GOT3 (cell line): Measurements from ENCODE around the gene MIA3.
A peak's percentile ranks its signal among the peaks of the same experiment; 100 is the strongest.
"Not testable (repeated sequence)": the region's sequence is repeated elsewhere in the genome, so short reads cannot be mapped to it uniquely, and the experiment has no call there.

ENCODE experiments used
- DNase-seq: peaks from one replicate; lab custom pipeline; 2025; ENCODE audit warnings: mixed read lengths; lab: John Stamatoyannopoulos, UW

The MIA3 gene, protein sequence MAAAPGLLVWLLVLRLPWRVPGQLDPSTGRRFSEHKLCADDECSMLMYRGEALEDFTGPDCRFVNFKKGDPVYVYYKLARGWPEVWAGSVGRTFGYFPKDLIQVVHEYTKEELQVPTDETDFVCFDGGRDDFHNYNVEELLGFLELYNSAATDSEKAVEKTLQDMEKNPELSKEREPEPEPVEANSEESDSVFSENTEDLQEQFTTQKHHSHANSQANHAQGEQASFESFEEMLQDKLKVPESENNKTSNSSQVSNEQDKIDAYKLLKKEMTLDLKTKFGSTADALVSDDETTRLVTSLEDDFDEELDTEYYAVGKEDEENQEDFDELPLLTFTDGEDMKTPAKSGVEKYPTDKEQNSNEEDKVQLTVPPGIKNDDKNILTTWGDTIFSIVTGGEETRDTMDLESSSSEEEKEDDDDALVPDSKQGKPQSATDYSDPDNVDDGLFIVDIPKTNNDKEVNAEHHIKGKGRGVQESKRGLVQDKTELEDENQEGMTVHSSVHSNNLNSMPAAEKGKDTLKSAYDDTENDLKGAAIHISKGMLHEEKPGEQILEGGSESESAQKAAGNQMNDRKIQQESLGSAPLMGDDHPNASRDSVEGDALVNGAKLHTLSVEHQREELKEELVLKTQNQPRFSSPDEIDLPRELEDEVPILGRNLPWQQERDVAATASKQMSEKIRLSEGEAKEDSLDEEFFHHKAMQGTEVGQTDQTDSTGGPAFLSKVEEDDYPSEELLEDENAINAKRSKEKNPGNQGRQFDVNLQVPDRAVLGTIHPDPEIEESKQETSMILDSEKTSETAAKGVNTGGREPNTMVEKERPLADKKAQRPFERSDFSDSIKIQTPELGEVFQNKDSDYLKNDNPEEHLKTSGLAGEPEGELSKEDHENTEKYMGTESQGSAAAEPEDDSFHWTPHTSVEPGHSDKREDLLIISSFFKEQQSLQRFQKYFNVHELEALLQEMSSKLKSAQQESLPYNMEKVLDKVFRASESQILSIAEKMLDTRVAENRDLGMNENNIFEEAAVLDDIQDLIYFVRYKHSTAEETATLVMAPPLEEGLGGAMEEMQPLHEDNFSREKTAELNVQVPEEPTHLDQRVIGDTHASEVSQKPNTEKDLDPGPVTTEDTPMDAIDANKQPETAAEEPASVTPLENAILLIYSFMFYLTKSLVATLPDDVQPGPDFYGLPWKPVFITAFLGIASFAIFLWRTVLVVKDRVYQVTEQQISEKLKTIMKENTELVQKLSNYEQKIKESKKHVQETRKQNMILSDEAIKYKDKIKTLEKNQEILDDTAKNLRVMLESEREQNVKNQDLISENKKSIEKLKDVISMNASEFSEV (N-terminal part only)

GRCh38 chr1:222618001-222618879 is at the start of gene MIA3:
Gene MIA3, plus strand, starts transcription at chr1:222618097. Its CDS starts 14 bp downstream, at chr1:222618111.
- peak; percentile 49 for DNase-seq

DNA sequence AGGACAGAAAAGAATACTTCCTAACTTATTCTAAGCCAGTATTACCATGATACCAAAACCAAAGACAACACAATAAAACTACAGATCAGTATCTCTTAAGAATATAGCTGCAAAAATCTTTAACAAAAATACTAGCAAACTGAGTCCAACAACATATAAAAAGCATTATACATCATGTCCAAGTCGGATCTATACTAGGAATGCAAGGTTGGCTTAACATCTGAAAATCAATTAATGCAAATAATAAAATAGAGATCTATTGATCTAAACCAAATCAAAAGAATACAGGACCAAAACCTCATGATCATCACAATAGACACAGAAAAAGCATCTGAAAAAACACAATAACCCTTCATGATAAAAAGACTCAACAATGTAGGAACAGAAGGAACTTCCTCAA is 47.1 kb upstream of the MIA3 start:
- no peak for DNase-seq

DNA sequence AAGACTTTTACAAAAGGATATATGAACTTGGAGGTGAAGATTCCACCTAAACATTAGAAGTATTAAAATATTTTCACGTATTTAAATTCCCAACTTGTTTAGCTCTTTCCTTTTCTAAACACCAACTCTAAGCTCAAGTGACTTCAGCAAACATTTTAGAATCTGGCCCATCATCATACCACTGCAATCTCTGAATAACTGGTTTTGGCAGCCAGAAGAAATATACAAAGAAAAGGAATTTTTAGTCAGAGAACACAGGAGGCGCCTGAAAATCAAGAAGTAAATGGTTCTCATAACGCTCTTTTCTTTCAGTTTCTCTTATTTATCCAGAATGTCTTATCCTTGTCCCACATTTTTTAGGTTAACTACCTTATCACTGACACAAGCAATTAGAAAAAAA is 38.6 kb upstream of the MIA3 start:
- no peak for DNase-seq

GRCh38 chr1:222582099-222582774 is 35.7 kb upstream of the MIA3 start:
- no peak for DNase-seq

DNA sequence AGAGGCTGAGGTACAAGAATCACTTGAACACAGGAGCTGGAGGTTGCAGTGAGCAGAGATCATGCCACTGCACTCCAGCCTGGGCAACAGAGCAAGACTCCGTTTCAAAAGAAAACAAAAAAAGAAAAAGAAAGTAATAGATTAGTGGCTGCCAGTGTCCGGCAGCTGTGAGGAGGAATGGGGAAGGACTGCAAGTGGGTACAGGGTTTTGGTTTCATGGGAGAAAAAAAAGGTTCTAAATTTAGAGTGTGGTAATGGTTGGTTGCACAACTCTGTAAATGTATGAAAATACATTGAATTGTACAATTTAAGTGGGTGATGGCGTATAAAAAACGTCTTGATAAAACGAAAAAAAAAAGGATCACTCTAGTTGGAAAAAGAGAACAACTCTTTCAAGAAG is 34.8 kb upstream of the MIA3 start:
- no peak for DNase-seq

- no peak for DNase-seq
Measured at GRCh38 chr1:222586842-222587241, 31.1 kb upstream of the MIA3 start.

DNA sequence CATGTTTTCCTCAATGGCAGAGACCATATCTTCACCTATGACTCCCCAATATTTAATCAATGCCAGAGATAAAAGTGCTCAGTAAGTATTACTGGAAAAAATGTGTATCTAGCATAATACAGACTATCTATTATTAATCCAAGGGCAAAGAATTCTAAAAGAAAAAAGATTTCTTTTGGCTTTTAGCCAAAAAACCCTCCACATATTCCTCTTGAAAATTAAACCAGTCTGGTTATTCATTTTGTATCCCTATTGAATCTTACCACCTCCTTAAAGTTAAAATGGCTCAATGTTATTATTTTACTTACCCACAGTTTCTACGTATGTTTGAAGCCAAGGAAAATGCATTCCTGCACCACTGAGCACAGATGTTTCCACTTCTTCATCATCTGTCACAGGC is 29.8 kb upstream of the MIA3 start:
- no peak for DNase-seq

- peak; percentile 37 for DNase-seq
Measured at GRCh38 chr1:222589462-222590302, 28.2 kb upstream of the MIA3 start, which contains the start of gene TAF1A. Gene TAF1A, minus strand, starts transcription at chr1:222589933.

DNA sequence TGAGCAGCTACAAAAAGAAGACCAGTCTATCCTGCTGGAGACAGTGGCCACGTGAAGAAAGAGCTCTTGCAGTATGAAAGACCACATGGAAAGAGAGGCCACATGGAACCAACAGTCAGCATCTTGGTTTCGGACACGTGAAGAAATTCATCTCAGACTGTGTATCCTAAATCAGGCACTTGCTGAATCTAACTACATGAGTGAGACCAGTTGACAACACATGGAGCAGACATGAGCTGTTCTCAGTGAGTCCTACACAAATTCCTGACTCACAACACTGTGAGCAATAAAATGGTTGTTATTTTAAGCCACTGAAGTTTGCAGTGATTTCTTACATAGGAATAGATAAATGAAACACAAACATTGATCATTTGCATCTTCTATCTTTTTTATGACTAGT is 25.7 kb upstream of the MIA3 start:
- DNase-seq = no peak

DNA sequence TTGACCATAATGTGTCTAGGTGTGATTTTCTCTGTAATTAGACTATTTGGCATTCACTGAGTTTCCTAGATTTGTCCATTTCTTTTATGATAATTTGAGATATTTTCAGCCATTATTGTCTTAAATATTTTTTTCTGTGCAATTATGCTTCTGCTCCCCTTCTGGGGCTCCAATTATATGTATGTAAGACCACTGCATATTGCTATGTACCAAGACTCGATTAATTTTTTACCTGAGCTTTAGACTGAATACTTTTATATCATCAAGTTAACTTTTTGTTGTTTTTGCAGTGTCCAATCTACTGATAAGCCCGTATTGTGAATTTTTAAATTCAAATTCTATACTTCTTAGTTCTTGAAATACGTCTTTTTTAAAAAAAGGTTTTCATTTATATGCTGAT is 23.1 kb upstream of the MIA3 start:
- no peak for DNase-seq

DNA sequence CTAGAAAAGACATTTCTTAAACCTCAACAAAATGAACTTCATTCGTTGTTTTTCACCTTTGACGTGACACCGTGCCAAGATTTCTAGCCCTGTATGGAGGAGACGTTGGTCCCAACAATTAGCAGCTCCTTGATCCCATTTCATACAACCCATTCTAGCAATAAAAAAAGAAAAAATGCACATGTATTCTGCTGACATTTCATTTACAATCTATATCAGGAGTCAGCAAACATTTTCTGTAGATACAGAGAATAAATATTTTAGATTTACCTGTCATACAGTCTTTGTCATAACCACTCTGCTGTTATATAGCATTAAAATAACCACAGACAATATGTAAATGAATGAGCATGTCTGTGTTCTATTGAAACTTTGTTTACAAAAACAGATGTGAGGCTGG is 21.2 kb upstream of the MIA3 start:
- DNase-seq = no peak

DNA sequence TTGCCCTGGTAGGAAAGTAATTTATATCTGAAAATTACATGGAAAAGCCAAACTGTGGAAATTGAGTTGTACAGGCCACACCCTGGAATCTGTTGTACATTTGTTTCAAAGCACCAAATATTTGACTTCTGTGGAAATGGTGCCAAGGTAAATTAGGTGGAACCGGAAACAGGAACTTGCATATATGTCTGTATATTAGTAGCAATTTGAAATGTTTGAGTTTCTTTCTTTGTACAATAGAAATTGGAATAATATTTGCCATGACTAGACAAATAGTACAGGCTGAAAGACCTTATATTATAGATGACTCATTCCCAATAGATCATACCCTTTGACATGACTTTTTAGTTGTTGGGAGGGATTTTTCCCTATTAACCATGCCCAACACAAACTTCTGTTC is 17.6 kb upstream of the MIA3 start:
- no peak for DNase-seq

DNA sequence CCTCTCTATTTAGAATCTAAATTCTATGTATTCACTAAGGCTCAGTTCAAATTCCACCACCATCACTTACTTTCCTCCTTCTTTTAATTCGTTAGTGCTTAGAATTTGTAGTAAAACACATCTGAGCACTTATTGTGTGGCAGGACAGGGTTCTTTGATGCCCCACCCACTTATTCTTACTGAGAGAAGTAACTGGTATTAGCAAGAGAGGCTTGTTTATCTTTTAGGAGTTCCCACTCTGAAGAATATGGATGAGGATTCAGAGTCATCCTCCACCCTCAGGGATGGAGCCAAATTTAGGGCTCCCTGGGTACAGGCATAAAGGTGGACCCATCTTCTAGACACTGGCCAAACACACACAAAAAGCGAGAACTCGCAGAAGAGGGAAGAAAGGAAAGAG is 16.6 kb upstream of the MIA3 start:
- no peak for DNase-seq

GRCh38 chr1:222606757-222607156 is 11.1 kb upstream of the MIA3 start:
- no peak for DNase-seq

DNA sequence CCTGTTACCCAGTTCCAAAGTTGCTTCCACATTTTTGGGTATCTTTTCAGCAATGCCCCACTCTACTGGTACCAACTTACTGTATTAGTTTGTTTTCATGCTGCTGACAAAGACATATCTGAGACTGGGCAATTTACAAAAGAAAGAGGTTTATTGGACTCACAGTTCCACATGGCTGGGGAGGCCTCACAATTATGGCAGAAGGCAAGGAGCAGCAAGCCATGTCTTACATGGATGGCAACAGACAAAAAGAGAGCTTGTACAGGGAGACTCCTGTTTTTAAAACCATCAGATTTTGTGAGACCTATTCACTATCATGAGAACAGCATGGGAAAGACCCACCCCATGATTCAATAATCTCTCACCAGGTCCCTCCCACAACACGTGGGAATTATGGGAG is 8.8 kb upstream of the MIA3 start:
- DNase-seq = not testable (repeated sequence)

DNA sequence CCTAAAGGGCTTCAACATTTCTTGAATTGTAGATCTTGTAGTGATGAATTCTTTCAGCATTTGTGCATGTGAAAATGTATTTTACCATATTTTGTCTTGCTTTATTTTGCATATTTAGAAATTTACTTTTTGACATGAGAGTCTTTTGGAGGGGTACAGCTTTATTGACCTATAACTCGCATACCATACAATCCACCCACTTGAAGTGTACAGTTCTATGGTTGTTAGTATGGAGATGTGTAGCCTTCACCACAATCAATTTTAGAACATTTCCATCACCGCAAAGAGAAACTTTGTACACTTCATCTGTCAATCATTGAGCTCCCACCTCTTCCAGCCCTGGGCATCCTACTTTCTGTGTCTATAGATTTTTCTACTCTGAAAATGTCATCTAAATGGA is 7.2 kb upstream of the MIA3 start:
- no peak for DNase-seq

DNA sequence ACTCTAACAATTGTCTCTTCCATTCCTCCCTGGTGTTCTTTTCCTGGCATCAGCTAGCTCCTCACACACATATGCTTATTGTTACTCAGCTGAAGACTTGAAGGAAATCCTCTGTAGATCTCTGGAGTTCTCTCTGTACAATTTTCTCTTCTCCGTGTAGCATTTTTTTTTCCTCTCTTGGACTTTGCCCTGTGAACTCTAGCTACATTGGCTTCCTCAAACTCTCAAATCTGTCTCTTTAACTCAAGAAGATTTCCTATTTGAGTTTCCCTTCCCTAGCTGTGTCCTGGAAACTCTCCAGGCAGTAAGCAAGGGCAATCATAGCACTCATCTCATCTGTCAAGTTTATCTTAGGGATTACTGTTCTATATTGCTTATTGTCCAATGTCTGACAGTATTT is 4.3 kb upstream of the MIA3 start:
- no peak for DNase-seq

DNA sequence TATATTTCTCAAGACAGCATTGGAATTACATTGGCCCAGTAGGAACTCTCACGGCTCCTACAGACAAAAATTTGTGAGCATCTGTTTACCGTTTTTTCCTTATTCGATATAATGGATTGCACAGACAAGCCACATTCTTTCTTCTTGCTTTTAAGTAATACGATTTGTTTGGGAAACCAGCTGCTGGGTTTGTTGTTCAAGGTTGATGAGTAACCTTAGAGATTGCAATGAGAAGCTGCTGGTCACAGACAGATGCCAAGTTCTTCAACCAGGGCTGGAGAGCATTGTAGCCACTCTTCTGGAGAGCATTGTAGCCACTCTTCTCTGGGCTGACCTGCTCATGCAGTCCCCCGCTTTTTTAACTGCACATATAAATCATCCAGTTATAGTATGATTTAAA is 1.4 kb upstream of the MIA3 start:
- no peak for DNase-seq

GRCh38 chr1:222617367-222617951 is 438 bp upstream of the MIA3 start:
- DNase-seq = peak; percentile 76
